Erythroblast (primary cell): Measurements from ENCODE around the gene SLAMF1.
"Not testable (repeated sequence)": the region's sequence is repeated elsewhere in the genome, so short reads cannot be mapped to it uniquely, and the experiment has no call there.

Experiments
- DNase-seq, 2 experiments: peaks; one replicate each; lab custom pipeline; 2025; lab: John Stamatoyannopoulos, UW
- GATA1 ChIP-seq: IDR thresholded peaks from 2 replicates; pipeline ENCODE4 v1.6.1; 2011; ENCODE audit warnings: low read depth, mild to moderate bottlenecking, control low read depth, low read length, moderate library complexity
- POLR2A ChIP-seq: IDR thresholded peaks from 2 replicates; pipeline ENCODE4 v1.6.1; 2011; ENCODE audit warnings: mild to moderate bottlenecking, low read length

The SLAMF1 gene

GRCh38 chr1:160656737-160657136, 9.9 kb upstream of the SLAMF1 start:
- TF ChIP-seq GATA1 (no peak), POLR2A (no peak)
- DNase-seq: no peak

GRCh38 chr1:160653620-160654016, 6.8 kb upstream of the SLAMF1 start:
- TF ChIP-seq GATA1 (no peak), POLR2A (no peak)
- DNase-seq: no peak

GRCh38 chr1:160652924-160653619, 6.2 kb upstream of the SLAMF1 start:
- DNase-seq: no peak
- TF ChIP-seq GATA1: no peak
- no peak for TF ChIP-seq POLR2A

- not testable (repeated sequence) for DNase-seq
These were observed 5.3 kb upstream of the SLAMF1 start for GRCh38 chr1:160652065-160652641.

GRCh38 chr1:160651433-160652064, 4.7 kb upstream of the SLAMF1 start:
- TF ChIP-seq GATA1 (no peak), POLR2A (no peak)
- DNase-seq: no peak

- TF ChIP-seq GATA1 (no peak), POLR2A (no peak)
- no peak for DNase-seq
These were observed 481 bp upstream of the SLAMF1 start for GRCh38 chr1:160647329-160647720.

GRCh38 chr1:160646180-160646579, 664 bp downstream of the SLAMF1 start:
- no peak for DNase-seq
- TF ChIP-seq GATA1: no peak
- no peak for TF ChIP-seq POLR2A

- TF ChIP-seq POLR2A (no peak), GATA1 (no peak)
- no peak for DNase-seq
These were observed 1.3 kb downstream of the SLAMF1 start for GRCh38 chr1:160645386-160646130.

- no peak for TF ChIP-seq POLR2A
- TF ChIP-seq GATA1: no peak
- DNase-seq: no peak
These were observed 2.4 kb downstream of the SLAMF1 start for GRCh38 chr1:160644399-160644798.

- no peak for TF ChIP-seq POLR2A
- TF ChIP-seq GATA1: no peak
- no peak for DNase-seq
These were observed 3.7 kb downstream of the SLAMF1 start for GRCh38 chr1:160643138-160643537.

GRCh38 chr1:160642281-160642644, 4.6 kb downstream of the SLAMF1 start:
- TF ChIP-seq GATA1 (no peak), POLR2A (no peak)
- no peak for DNase-seq

- no peak for TF ChIP-seq POLR2A
- no peak for TF ChIP-seq GATA1
- DNase-seq: no peak
These were observed 5.2 kb downstream of the SLAMF1 start for GRCh38 chr1:160641323-160642280.

GRCh38 chr1:160640359-160641123, 6.3 kb downstream of the SLAMF1 start:
- DNase-seq: no peak
- TF ChIP-seq GATA1 (no peak), POLR2A (no peak)
